GM12874 (cell line): ENCODE results near the gene PCDHGC5.
A peak's percentile ranks its signal among the peaks of the same experiment; 100 is the strongest.

Experiments
- TF ChIP-seq, protein P1 (sequence below): IDR thresholded peaks from 2 replicates; pipeline ENCODE4 v1.5.1; 2011; ENCODE audit warnings: low read depth, mild to moderate bottlenecking, control low read depth, low read length, moderate library complexity; ENCODE audit not compliant: insufficient read depth

The PCDHGC5 gene

DNA sequence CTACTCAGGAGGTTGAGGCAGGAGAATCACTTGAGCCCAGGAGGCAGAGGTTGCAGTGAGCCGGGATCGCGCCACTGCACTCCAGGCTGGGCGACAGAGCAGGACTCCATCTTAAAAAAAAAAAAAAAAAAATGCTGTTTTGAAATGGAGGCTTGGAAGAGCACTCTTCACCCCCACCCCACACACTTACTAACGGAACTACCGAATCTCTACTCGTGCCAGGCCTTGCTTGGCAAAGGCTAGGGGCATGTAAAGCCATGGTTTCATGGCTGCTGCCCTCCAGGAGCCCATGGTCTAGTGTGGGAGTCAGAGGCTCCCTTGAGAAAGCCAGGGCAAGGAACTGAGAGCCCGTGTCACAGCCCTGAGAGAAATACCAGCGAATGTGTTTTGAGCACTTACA lies 21.3 kb downstream of the PCDHGC5 start:
- TF ChIP-seq, protein P1, sequence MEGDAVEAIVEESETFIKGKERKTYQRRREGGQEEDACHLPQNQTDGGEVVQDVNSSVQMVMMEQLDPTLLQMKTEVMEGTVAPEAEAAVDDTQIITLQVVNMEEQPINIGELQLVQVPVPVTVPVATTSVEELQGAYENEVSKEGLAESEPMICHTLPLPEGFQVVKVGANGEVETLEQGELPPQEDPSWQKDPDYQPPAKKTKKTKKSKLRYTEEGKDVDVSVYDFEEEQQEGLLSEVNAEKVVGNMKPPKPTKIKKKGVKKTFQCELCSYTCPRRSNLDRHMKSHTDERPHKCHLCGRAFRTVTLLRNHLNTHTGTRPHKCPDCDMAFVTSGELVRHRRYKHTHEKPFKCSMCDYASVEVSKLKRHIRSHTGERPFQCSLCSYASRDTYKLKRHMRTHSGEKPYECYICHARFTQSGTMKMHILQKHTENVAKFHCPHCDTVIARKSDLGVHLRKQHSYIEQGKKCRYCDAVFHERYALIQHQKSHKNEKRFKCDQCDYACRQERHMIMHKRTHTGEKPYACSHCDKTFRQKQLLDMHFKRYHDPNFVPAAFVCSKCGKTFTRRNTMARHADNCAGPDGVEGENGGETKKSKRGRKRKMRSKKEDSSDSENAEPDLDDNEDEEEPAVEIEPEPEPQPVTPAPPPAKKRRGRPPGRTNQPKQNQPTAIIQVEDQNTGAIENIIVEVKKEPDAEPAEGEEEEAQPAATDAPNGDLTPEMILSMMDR: no peak

DNA sequence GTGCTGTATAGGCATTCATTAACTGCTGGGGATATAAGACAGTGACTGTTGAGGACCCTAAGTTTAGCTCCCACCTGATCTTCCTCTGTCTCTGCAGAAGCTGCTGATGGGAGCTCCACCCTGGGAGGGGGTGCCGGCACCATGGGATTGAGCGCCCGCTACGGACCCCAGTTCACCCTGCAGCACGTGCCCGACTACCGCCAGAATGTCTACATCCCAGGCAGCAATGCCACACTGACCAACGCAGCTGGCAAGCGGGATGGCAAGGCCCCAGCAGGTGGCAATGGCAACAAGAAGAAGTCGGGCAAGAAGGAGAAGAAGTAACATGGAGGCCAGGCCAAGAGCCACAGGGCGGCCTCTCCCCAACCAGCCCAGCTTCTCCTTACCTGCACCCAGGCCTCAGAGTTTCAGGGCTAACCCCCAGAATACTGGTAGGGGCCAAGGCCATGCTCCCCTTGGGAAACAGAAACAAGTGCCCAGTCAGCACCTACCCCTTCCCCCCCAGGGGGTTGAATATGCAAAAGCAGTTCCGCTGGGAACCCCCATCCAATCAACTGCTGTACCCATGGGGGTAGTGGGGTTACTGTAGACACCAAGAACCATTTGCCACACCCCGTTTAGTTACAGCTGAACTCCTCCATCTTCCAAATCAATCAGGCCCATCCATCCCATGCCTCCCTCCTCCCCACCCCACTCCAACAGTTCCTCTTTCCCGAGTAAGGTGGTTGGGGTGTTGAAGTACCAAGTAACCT lies 22.1 kb downstream of the PCDHGC5 start:
- TF ChIP-seq, protein P1: no peak

DNA sequence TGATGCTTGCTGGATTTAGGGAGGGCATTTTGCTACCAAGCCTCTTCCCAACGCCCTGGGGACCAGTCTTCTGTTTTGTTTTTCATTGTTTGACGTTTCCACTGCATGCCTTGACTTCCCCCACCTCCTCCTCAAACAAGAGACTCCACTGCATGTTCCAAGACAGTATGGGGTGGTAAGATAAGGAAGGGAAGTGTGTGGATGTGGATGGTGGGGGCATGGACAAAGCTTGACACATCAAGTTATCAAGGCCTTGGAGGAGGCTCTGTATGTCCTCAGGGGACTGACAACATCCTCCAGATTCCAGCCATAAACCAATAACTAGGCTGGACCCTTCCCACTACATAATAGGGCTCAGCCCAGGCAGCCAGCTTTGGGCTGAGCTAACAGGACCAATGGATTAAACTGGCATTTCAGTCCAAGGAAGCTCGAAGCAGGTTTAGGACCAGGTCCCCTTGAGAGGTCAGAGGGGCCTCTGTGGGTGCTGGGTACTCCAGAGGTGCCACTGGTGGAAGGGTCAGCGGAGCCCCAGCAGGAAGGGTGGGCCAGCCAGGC lies 23.0 kb downstream of the PCDHGC5 start:
- TF ChIP-seq, protein P1: no peak

DNA sequence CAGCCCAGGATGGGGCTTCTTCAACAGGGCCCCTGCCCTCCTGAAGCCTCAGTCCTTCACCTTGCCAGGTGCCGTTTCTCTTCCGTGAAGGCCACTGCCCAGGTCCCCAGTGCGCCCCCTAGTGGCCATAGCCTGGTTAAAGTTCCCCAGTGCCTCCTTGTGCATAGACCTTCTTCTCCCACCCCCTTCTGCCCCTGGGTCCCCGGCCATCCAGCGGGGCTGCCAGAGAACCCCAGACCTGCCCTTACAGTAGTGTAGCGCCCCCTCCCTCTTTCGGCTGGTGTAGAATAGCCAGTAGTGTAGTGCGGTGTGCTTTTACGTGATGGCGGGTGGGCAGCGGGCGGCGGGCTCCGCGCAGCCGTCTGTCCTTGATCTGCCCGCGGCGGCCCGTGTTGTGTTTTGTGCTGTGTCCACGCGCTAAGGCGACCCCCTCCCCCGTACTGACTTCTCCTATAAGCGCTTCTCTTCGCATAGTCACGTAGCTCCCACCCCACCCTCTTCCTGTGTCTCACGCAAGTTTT lies 23.6 kb downstream of the PCDHGC5 start:
- TF ChIP-seq, protein P1: peak; percentile 95

DNA sequence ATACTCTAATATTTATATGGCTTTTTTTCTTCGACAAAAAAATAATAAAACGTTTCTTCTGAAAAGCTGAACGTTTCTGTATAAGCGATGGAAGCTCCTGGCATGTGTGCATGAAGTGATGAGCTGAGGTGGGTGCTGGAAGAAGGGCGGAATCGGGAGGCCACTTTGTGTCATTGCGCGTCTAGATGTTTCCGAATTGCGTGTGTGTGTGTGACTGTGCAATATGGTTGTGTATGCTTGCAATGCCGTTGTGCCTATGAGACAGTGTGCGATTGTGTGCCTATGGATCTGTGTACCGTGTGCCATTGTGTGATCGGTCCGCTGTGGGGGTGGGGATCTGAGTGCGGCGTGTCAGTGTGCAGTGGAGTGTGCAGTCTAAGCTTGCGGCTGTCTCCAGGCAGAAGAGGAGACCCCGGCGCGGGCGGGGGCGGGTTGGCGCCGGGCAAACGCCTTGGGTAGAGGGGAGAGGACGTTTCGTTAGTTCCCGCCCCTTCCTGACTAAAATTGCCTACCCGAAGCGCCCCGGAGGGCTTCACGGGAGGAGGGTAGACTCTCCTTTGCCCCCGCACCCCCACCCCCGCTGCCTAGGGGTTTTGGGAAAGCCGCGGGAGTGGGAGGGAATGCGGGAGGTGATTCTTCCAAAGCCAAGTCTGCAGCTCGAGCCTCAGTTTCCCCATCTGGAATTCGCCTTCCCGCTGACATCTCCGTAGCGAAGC lies 24.2 kb downstream of the PCDHGC5 start:
- TF ChIP-seq, protein P1: no peak

DNA sequence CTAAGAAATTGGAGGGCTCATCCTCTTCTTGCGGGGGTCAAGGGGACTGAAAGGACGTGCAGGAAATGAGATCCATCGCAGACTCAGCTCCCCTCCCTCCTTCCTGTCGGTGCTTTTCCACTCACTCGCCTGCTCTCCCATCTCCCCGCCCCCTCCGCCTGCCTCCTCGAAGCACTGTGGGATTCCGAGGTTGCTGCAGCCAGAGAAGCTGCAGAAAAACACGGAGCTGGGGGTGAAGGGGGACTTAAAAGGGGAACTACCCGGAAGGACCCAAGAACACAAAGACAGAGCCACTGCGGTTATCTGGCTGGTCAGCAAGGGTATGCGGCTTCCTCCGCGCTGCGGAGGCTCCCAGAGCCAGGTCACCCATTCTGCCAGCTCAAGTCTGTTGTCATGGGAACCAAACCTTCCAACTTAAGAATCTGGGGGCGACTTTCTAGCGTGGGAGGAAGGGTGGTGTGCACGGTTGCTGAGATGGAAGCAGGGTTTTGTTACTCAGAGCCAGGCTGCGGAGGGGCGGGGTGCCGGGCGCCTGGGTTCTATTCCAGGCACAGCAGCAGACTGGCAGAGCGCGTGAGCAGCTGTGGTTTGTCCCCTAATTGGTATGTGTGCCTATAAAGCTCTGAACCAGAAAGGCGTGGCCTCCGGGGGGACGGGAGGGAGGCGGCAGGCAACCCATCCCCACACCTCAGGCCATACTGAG lies 24.9 kb downstream of the PCDHGC5 start:
- TF ChIP-seq, protein P1: no peak
